H4 (cell line): ENCODE results near the gene GPRC5B. TPM values are rescaled to one million over a fixed set of nuclear protein-coding genes. Genes with fewer than 3 reads are reported as not detected.

ENCODE experiments used
- DNase-seq: peaks from one replicate; pipeline ENCODE4 v3.0.0-alpha.2; 2015; ENCODE audit warnings: low spot score
- total RNA-seq: library from RNA; depleted of rRNA; stranded (reverse); fragments of >200 nt; shearing (Covaris generic); gene quantifications from 2 replicates; pipeline ENCODE4 v1.2.3, GENCODE V29; 2014; rRNA removed

GPRC5B gene
- 0.76 and 1.8 TPM in 2 replicates for total RNA-seq

GRCh38 chr16:19884611-19885450 is at the start of gene GPRC5B:
GPRC5B (minus strand) TSS chr16:19884848; CDS start chr16:19872845, 12,003 bp downstream.
- no peak for DNase-seq

- no peak for DNase-seq
Observed at GRCh38 chr16:19933740-19934139, 49.1 kb upstream of the GPRC5B start.

GRCh38 chr16:19929062-19929511 is 44.4 kb upstream of the GPRC5B start:
- DNase-seq = no peak

GRCh38 chr16:19928432-19928831 is 43.8 kb upstream of the GPRC5B start:
- DNase-seq = no peak

- peak; percentile 82 for DNase-seq
Observed at GRCh38 chr16:19926449-19927390, 42.1 kb upstream of the GPRC5B start.

- DNase-seq = no peak
Observed at GRCh38 chr16:19923396-19923795, 38.7 kb upstream of the GPRC5B start.

GRCh38 chr16:19919142-19919541 is 34.5 kb upstream of the GPRC5B start:
- no peak for DNase-seq

- DNase-seq = no peak
Observed at GRCh38 chr16:19916064-19916463, 31.4 kb upstream of the GPRC5B start.

GRCh38 chr16:19914877-19915276 is 30.2 kb upstream of the GPRC5B start:
- DNase-seq = no peak

- no peak for DNase-seq
Observed at GRCh38 chr16:19913340-19913645, 28.6 kb upstream of the GPRC5B start.

- no peak for DNase-seq
Observed at GRCh38 chr16:19912455-19913339, 28.0 kb upstream of the GPRC5B start.

GRCh38 chr16:19911747-19912454 is 27.3 kb upstream of the GPRC5B start:
- no peak for DNase-seq

GRCh38 chr16:19911204-19911603 is 26.6 kb upstream of the GPRC5B start:
- DNase-seq = no peak

- no peak for DNase-seq
Observed at GRCh38 chr16:19909750-19910322, 25.2 kb upstream of the GPRC5B start.

GRCh38 chr16:19908921-19909320 is 24.3 kb upstream of the GPRC5B start:
- DNase-seq = no peak

- peak; percentile 73 for DNase-seq
Observed at GRCh38 chr16:19907161-19907992, 22.7 kb upstream of the GPRC5B start.

- no peak for DNase-seq
Observed at GRCh38 chr16:19901164-19901563, 16.5 kb upstream of the GPRC5B start.

- no peak for DNase-seq
Observed at GRCh38 chr16:19899605-19899955, 14.9 kb upstream of the GPRC5B start.

- peak; percentile 39 for DNase-seq
Observed at GRCh38 chr16:19898924-19899604, 14.4 kb upstream of the GPRC5B start.
